ENCODE measurements around the gene DESI1. TPM values are rescaled to one million over a fixed set of nuclear protein-coding genes. Genes with fewer than 3 reads are reported as not detected.

Gene DESI1
- total RNA-seq, 4 donors from 2014 or later = 18.2 to 77.7 (median 21.4) TPM

GRCh38 chr22:41657709-41658108 is 36.9 kb upstream of the DESI1 start:
- ATAC-seq = no peak

DNA sequence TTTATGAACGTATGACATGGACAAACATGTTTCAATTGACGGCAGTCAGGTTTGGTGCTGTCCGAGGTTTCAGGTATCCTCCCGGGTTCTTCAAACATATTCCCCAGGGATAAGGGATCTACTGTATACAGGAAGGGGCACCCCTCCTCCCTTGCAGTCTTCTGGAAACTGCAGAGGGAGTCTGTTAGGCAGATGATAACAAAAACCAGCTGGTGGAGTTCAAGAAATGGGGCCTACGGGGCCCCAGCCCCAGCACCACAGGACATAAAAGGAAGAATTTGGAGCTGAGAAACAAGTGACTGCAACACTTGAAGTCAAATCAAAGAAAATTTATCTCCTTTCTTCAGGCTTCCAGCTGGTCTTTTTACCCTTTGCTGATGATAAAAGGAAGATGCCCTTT is 35.7 kb upstream of the DESI1 start:
- WGBS, 2 donors (ENCODE audit: low coverage in 1 of 2) = 37 to 39% methylated on average over 5 of the region's 5 CpGs
- Histone ChIP-seq H3K9me3 (no peaks in the 10 kb centered on the region), H3K4me1 (peaks cover 0 to 6% (median 0%) of the 10 kb centered on the region in 3 donors), H3K27me3 (no peaks in the 10 kb centered on the region), H3K27ac (no peak overlapping the region), H3K4me3 (no peak overlapping the region), H3K36me3 (peaks cover 0 to 100% of the 10 kb centered on the region in 2 donors)
- no peak for TF ChIP-seq POLR2AphosphoS5 (IDR thresholded peaks at IDR 0.05)
- no peak for TF ChIP-seq EP300 (IDR thresholded peaks at IDR 0.05)
- TF ChIP-seq CTCF (IDR thresholded peaks at IDR 0.05) = no peak
- TF ChIP-seq POLR2A (IDR thresholded peaks at IDR 0.05) = no peak
- ATAC-seq = no peak

More at GRCh38 chr22:41657709-41658108, 36.9 kb upstream of the DESI1 start:
- Histone ChIP-seq H3K9me3 (no peaks in the 10 kb centered on the region), H3K4me1 (peaks cover 0 to 6% (median 0%) of the 10 kb centered on the region in 3 donors), H3K36me3 (peaks cover 0 to 100% of the 10 kb centered on the region in 2 donors), H3K4me3 (no peak overlapping the region), H3K27ac (no peak overlapping the region), H3K27me3 (no peaks in the 10 kb centered on the region)
- TF ChIP-seq EP300 (IDR thresholded peaks at IDR 0.05) (no peak), POLR2AphosphoS5 (IDR thresholded peaks at IDR 0.05) (no peak), POLR2A (IDR thresholded peaks at IDR 0.05) (no peak), CTCF (IDR thresholded peaks at IDR 0.05) (no peak)
- 90 to 95% methylated on average over 4 of the region's 6 CpGs for WGBS, 2 donors (ENCODE audit: low coverage in 1 of 2)

- TF ChIP-seq CTCF (IDR thresholded peaks at IDR 0.05) (no peak), POLR2A (IDR thresholded peaks at IDR 0.05) (no peak), EP300 (IDR thresholded peaks at IDR 0.05) (no peak), POLR2AphosphoS5 (IDR thresholded peaks at IDR 0.05) (no peak)
- no peak for ATAC-seq
- Histone ChIP-seq H3K27ac (no peak overlapping the region), H3K4me1 (no peaks in the 10 kb centered on the region), H3K27me3 (no peaks in the 10 kb centered on the region), H3K9me3 (no peaks in the 10 kb centered on the region), H3K4me3 (no peak overlapping the region), H3K36me3 (peaks cover 0 to 100% of the 10 kb centered on the region in 2 donors)
- WGBS, 2 donors (ENCODE audit: low coverage in 1 of 2) = 91% methylated on average over 3 of the region's 3 CpGs; no CpG with 5 or more reads in 1 of the 2 donors
These were observed 33.5 kb upstream of the DESI1 start for GRCh38 chr22:41654322-41654721.

DNA sequence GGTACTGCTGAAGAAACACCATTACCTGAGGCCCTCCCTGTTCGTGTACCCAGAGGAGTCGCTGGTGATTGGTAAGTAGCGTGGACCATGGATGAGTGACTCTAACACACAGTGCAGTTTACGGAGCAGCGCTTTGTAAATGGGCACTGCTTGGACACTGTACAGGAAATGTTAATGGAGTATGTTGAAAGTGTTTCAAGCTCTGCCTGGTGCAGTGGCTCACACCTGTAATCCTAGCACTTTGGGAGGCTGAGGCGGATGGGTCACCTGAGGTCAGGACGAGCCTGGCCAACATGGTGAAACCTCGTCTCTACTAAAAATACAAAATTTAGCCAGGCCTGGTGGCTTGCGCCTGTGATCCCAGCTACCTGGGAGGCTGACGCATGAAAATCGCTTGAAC is 30.0 kb upstream of the DESI1 start:
- WGBS, 2 donors (ENCODE audit: low coverage in 1 of 2) = 89 to 96% methylated on average over 4 to 10 of the region's 11 CpGs
- Histone ChIP-seq H3K4me1 (no peaks in the 10 kb centered on the region), H3K27ac (no peak overlapping the region), H3K9me3 (no peaks in the 10 kb centered on the region), H3K27me3 (no peaks in the 10 kb centered on the region), H3K36me3 (peaks cover 0 to 100% of the 10 kb centered on the region in 2 donors), H3K4me3 (no peak overlapping the region)
- no peak for TF ChIP-seq EP300 (IDR thresholded peaks at IDR 0.05)
- TF ChIP-seq POLR2AphosphoS5 (IDR thresholded peaks at IDR 0.05) = no peak
- TF ChIP-seq POLR2A (IDR thresholded peaks at IDR 0.05) = no peak
- no peak for ATAC-seq

DNA sequence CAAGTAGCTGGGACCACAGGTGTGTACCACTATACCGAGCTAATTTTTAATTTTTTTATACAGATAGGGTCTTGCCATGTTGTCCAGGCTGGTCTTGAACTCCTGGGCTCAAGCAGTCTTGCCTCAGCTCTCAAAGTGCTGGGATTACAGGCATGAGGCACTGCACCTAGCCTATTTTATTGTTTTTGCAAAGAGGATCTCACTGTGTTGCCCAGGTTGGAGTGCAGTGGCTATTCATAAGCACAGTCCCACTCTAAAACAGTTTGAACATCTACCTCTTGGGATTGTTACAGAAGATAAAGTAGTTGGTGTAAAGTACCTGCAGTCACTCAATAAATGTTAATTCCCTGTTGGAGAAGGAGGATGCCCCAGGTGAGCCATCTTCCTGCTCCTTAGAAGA is 29.4 kb upstream of the DESI1 start:
- WGBS, 2 donors (ENCODE audit: low coverage in 1 of 2) = 88% methylated on average over 1 of the region's 1 CpG; no CpG with 5 or more reads in 1 of the 2 donors
- no peak overlapping the region for H3K4me3 ChIP-seq
- no peaks in the 10 kb centered on the region for H3K4me1 ChIP-seq
- peaks cover 0 to 100% of the 10 kb centered on the region in 2 donors for H3K36me3 ChIP-seq
- no peaks in the 10 kb centered on the region for H3K9me3 ChIP-seq
- TF ChIP-seq CTCF (IDR thresholded peaks at IDR 0.05) = no peak
- no peak for TF ChIP-seq EP300 (IDR thresholded peaks at IDR 0.05)
- TF ChIP-seq POLR2A (IDR thresholded peaks at IDR 0.05) = no peak
- no peak for TF ChIP-seq POLR2AphosphoS5 (IDR thresholded peaks at IDR 0.05)
- no peak for ATAC-seq
- no peak overlapping the region for H3K27ac ChIP-seq
- H3K27me3 ChIP-seq = no peaks in the 10 kb centered on the region
